Activated T-helper 1 cell treated with anti-CD3 and anti-CD28 coated beads, Interleukin-2, amount 50 U/mL, for 16 hours (primary cell): ENCODE results near the gene RASGRF1.

Experiments
- DNase-seq, 2 donors: peaks; one replicate each; pipeline ENCODE4 v3.0.0-alpha.2; 2020; ENCODE audit warnings: low read depth in 1 of 2, low spot score in 1 of 2

The RASGRF1 gene

DNA sequence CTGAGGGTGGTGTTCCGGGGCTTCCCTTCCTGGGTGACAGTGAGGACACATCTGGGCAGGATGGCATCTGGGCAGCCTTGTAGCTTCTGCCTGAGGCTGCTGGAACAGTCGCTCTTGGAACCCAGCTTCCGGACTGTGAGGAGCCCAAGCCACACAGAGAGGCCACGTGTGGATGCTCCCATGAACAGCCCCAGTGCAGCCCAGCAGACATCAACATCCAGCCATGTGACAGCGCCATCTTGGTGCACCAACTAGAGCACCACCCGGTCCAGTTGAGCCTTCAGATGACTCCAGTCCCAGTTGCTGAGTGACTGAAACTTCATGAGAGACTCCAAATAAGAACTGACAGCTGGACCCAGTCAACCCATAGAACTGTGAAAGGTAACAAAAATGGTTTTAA is 130.3 kb downstream of the RASGRF1 start:
- no peak for DNase-seq

DNA sequence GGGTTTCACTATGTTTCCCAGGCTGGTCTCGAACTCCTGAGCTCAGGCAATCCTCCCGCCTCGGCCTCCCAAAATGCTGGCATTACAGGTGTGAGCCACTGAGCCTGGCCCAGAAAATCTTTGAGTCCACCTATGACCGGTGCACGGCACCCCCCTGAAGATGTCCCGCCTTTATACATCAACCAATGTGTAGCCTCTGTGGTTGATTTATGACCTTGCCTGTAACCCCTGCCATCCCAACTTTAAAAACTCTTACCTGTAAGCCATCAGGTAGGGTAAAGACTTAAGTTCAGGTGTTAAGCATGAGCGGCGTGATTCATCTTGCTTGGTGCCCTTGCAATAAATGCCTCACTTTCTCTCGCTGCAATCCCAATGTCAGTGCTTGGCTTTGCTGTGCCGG is 131.2 kb downstream of the RASGRF1 start:
- DNase-seq: no peak

DNA sequence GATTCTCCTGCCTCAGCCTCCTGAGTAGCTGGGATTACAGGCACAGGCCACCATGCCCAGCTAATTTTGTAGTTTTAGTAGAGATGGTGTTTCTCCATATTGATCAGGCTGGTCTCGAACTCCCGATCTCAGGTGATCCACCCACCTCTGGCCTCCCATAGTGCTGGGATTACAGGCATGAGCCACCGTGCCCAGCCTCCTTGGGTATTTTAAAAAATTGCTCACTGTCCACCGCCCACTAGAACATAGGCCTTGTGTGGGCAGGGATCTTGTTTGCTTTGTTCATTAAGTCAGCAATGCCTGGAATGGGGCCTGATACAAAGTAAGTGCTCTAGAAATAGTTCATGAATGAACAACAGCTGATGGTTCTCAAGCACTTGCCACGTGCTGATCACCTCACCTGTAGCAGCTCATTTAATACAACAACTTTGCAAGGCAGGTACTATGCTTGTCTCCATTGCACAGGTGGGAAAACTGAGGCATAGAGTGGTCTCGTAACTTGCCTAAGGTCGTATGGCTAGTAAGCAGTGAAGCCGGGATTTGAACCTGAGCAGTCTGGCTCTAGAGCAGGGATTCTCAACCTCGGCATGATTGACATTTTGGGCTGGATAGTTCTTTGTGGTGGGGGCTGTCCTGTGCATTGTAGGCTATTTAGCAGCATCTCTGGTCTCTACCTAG is 133.0 kb downstream of the RASGRF1 start:
- no peak for DNase-seq

DNA sequence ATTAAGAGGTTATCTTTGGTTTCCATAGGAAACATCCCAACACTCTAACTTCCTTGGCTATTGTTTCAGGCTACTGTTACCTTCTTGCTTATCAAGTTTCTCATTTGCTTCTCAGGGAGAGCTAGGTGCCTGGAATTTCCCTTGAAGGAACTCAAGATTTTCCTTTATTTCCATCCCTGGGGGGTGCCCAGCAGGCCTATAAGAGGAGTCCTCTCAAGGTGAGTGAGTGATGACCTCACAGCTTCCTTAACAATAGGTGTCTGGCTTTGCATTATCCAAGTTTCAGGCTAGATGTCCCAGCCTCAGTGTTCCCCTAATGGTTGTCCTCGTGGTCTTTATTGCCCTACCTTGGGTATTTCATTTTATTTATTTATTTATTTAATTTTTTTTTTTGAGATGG is 133.6 kb downstream of the RASGRF1 start:
- DNase-seq: no peak

DNA sequence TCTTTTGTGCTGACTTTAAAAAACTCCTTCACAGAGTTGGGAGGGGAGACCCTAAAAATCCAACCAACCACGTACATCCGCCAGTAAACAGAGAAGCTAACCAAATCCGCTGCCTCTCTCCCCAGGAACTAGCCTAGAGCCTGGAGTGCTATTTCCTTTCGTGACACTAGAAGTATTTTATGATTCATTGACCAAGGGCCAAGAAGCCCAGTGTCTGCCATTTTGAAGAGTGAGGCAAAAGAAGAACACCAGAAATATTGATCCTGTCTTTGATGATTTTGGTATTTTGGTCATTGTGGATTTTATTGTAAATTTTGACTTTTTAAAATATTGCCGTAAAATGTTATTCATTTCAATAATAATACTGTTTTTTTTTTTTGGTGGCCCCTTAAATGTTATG is 135.2 kb downstream of the RASGRF1 start:
- DNase-seq: no peak

DNA sequence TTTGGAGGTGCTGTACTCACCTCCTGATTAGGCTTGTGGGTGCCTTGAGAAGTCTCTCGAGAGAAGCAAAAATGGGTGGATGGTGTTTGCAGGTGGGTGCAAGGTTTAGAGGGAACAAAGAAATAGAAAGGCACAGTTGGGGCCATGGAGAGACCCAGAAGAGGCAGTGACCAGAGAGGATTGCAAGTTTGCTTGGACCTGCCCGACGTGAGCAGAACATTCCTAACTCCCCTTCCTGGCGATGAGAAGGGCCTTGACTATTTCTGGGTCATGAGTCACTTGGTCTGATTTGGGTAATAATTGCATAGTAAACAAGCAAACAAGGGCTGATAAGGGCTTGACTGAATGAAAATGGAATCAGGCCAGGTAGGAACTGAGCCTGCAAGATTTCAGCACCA is 138.7 kb downstream of the RASGRF1 start:
- no peak for DNase-seq

DNA sequence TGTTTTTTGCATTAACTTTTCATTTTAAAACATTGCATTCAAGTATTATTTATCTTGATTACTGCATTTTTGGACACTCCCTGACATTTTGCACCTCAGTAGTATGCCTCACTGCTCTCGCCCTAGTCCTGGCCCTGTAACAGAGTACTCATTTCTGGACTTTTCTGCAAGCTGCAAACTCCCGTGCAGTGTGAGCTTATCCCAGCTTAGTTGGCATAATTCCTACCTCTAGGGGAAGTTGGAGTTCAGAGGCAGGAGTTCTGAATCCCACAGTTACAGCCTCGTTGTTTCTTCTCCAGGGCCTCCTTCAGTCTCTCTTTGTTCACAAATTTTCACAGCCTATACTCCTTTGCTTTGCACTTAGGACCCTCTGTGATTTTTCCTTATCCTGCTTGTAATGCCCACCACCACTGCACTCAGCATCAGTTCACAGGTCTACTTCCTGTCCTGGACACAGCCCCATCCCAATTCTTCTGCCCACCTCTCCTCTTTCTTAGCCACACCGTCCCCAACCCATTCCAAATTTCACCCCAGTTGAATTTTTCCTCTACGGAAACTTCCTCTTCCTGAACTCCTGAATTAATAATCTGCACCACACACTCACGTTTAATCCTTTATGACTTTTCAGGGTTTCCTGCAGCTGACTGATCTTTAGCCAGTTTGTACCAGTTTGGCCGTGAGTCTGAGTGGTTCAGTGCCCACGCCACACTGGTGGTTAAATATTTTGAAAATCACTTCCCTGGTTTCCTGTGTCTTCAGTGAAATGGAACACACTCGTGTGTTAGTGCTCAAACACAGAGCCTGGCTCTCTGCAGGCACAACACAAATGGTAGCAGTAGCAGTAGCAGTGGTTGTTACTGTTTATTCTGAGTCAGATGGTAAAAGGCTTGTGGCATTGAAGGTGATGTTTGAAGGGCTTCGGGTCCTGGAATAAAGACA is 139.4 kb downstream of the RASGRF1 start:
- no peak for DNase-seq

DNA sequence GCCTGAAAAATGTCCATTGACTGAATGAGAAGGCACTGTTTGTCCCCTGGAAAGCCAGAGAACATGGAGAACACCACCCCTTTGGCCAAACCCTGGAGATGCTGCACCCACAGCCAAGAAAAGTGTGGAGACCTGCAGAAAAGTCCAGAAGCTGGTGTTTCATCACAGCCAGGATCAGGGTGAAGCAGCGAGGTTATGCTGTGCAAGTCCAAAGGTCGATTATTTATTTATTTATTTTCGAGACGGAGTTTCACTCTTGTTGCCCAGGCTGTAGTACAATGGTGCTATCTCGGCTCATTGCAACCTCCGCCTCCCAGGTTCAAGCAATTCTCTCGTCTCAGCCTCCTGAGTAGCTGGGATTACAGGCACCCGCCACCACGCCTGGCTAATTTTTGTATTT is 140.2 kb downstream of the RASGRF1 start:
- no peak for DNase-seq

DNA sequence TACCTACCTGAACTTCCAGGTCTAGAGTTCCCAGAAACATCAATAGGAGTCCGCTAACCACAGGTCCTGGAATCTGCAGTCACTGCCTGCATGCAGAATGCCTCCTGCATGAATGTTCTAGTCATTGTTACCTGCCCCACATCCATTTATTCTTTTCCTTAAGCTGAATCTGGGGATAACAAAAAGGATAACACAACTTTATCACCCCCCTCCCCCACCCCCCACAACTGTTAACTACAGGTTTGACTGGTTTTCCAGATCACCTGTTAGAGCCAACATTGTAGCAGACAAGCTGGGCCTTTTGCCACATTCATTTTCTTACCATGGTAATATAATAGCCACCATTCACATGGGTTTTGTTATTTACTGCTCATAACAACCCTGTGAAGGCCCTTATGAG is 141.1 kb downstream of the RASGRF1 start:
- DNase-seq: no peak

DNA sequence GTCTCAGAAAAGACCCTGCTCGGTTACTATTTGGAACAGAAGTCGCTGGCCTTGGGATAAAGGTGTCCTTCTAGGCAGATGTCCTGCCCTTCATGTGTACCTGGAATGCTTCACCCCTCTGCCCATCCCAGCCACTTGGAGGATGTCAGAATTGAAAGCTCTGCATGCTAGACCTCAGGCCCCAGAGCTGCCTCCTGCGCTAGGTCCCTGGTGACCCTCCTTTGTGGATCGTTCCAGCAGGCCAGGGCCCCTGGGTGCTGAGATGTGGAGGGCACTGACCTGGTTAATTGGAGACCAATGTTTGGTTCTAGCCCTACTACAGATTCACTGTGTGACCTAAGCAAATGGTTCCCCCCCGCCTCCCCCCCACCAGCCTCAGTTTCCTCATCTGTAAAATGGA is 143.1 kb downstream of the RASGRF1 start:
- DNase-seq: no peak

DNA sequence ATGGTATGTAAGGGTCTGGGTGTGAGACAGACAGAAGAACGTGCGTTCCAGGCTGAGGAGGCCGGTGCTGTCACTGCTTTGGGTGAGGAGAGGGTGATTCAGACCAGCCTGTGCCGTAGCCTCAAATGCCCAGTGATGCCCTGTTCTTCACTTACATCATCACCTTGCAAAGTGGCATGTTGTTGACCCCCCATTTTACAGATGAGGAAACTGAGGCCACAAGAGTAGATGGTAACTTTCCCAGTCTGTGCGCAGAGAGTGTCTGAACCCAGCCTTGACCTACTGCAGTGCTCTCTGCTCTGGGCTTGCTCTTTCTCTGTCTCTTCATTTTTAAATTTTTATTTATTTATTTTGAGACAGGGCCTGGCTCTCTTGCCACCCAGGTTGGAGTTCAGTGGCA is 144.1 kb downstream of the RASGRF1 start:
- DNase-seq: no peak

DNA sequence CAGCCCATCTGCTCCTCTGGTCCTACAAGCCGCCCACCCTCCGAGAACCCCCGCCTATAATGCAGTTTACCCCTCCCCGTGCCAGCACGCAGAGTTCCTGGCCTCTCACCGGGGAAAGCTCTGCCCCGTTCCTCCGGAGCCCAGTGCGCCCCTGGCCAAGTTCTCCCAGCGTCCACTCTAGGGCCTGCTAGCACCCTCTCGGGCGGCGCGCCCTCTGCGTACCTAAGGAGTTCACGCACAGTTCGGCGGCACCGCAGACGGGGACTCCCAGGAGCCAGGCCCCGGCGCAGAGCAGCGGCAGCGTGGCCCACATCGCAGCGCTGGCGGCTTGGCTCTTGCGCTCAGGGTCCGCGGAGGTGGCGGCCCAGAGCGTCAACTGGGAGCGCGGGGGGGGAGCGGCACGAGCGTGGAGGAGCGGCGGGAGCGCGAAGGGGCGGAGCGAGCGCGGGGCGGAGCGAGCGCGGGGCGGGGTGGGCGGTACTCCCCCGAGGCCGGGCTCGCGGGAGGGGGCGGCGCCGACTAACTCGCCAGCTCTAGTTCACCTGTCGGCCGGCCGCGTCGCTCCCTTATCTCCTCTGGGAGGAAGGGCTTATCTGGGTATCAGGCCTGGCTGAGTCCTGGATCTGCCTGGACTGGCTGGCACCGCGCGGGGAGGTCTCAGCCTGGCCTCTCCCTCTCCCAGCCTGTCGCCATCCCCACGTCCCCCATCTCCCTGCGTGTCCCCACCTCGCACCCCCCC is 145.7 kb downstream of the RASGRF1 start, which contains the start of gene CTSH:
Gene CTSH, minus strand, starts transcription at position 378 of the 739 bp plus-strand sequence. Its CDS starts 65 bp downstream, at position 313.
- peak; percentile 40 to 47 for DNase-seq

DNA sequence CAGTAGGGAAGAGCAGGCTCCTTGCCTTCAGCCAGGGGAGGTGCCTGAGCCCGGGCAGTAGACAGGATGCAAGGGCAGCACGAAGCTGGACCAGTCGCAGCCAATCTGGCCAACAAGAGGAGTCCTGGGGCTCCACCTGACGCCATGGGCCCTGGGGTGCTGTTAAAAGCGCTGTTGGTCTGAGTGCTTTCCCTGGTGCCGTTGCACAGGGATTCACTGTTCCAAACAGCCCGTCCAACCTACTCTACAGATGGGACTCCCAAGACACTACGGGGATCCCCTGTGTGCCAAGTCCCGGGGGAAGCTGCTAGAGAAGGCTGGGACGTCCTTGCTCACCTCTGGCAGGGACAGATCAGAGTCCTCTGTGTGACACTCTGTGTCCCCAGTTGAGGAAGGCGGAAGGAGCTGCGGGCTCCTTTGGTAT is 146.4 kb downstream of the RASGRF1 start:
- no peak for DNase-seq

DNA sequence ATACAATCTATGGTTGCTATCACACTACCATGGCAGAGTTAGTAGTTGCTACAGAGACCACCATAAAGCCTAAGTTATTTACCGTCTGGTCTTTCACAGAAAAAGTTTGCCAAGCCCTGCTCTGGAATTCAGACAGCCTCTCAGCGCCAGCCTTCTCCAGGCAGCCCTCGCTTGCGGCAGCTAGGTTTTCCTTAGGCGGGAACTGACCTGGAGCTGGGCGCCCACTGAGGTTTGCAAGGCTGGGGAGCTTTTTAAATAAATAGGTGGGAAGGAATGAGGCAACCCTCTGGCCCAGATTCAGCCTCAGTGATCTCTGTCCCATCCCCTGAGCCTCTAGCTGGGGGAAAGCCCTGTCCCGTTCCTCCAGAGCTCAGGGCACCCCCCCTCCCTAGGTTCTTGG is 146.9 kb downstream of the RASGRF1 start:
- no peak for DNase-seq

DNA sequence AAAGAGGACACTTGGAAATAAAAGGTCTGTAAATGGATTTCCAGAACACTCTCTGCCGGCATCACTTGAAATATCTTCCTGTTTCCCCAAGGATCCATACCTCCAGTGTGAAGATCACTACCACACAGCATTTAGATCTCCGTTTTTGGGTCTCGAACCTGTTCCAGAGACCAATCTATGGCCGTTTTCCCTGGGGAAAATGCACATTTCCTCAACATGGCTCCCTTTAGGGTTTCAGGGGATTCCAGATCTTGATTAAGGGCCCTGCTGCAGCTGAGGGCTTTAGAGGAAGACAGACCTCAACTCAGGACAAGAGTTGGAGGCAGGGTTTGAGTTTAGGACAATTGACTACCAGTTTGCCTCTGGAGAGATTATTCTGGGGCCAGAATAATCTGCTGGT is 147.8 kb downstream of the RASGRF1 start:
- DNase-seq: no peak

DNA sequence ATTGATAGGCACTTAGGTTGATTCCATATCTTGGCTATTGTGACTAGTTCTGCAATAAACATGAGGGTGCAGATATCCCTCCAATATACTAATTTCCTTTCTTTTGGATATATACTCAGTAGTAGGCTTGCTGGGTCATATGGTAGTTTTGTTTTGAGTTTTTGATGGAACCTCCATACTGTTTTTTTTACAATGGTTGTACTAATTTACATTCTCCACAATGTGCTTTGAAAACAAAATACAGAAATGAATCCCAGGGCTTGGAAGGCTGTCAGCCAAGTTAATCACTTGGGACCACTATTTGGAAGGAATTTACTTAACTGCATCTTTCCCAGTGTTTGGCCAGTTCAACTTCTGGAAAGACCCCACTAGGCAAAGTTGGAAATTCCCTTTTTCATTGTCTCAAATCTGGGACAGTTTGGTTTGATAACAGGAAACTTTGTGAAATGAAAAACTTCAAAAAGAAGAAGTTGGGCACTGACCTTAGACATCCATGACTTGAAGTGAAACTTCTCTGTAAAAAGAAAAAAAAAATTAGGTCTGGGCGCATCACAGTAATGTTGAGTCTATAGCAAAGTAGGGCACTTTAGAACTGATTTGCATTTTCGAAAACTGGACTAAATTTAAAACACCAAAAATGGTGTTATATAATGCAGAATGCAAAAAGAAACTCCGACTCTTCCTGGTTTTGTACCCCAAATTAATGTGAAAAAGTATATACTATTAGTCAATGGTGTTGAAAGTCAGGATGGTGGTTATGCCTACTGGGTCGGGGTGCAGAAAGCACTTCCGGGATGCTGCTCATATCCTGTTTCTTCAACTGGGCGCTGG is 151.7 kb downstream of the RASGRF1 start:
- no peak for DNase-seq

DNA sequence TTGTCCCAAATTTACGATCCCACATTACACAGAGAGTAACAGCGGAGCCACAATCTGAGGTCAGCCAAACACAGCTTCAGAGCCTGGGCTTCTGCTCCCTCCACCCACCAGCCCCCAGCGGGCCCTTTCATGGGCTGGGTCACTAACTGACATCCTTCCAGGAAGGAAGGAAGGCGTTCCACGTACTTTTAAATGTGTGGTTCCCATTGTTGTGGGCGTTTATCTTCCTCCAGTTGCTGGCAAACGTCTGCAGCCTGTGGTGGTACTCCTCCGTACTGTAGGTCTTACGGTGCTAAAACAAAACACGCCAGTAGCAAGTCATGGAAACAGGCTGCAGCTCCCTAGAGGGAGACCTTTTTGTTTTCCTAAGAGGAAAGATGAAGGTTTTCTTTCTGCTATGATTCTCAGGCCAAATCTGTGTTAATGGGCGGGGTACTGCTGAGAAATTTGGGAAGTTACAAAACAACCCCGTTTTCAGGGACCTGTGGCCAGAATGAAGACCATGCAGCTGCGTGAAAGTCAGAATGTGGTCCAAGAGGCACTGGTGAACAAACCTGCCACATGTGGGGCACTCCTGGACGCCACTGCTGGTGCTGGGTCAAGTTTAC is 153.3 kb downstream of the RASGRF1 start:
- no peak for DNase-seq

DNA sequence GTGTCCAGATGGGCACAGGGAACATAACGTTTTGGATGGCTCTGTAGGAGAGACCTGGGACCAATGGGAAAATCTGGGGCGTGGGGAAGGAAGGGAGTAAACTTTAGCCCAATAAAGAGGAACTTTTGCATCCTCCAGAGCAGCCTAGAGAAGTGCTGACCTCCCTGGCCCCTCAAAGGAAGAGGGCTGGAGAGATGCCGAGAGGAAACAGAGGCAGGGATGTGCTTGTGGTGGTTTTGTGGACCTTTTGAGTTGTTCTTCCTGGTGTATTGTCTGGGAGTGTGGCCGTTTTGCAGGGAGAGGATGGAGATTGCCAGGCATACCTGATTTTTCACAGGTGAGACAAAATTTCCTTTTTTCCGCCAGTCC is 155.9 kb downstream of the RASGRF1 start:
- DNase-seq: no peak

DNA sequence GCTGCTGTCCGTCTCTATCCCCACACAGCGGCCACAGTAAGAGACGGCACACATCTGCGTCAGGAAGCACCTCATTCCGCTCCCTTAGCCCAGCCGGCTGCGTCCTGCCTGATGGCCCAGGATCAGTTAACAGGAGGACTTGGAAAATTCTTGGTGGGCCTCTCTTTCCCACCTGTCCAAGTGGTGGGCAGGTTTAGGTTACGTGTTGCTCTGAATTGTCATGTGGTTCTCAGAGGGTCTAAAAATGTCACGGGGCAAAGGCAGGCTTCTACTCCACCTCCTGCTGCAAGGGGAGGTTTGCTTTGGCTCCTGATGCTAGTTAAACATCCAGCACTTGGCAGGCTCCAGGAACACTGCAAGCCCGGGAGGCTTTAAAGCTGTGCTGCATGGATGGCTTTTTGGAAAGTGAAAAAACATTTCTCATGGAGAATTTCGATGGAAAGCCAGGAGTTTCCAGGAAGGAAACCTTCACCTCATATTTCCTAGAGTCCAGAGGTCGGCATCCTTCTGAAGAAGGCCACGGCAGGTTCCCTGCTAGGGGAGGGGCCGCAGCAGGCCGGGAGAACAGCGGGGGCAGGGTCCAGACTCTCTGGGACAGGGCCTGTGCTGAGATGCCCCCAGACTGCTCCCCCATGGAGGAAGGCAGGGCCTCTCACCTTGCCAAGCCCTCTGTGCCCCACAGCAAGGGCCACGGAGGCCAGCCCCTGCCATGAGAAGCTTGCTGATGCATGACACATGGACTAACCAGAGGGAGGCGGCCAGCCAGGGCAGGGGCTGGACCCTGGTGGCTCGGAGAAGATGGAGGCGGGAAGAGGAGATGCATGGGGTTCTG is 156.5 kb downstream of the RASGRF1 start:
- no peak for DNase-seq
